ENCODE results near the gene PGA5.
"Not testable (repeated sequence)": the region's sequence is repeated elsewhere in the genome, so short reads cannot be mapped to it uniquely, and the experiment has no call there.

Gene PGA5

GRCh38 chr11:61240875-61241274 is at the start of gene PGA5:
PGA5 (plus strand) TSS chr11:61241175; CDS start chr11:61241227, 52 bp downstream.
- DNase-seq (ENCODE audit: low read depth in 3 of 3) = not testable (repeated sequence)

- no peak for DNase-seq (ENCODE audit: low read depth in 3 of 3)
These were observed 47.4 kb upstream of the PGA5 start for GRCh38 chr11:61193596-61193995.

GRCh38 chr11:61194169-61194671 is 46.8 kb upstream of the PGA5 start:
- no peak for DNase-seq (ENCODE audit: low read depth in 3 of 3)

GRCh38 chr11:61194981-61195695 is 45.8 kb upstream of the PGA5 start:
- DNase-seq (ENCODE audit: low read depth in 3 of 3) = no peak

- DNase-seq (ENCODE audit: low read depth in 3 of 3) = no peak
These were observed 45.3 kb upstream of the PGA5 start for GRCh38 chr11:61195719-61196118.

- DNase-seq (ENCODE audit: low read depth in 3 of 3) = no peak
These were observed 42.6 kb upstream of the PGA5 start for GRCh38 chr11:61198361-61198760.

- DNase-seq (ENCODE audit: low read depth in 3 of 3) = no peak
These were observed 41.9 kb upstream of the PGA5 start for GRCh38 chr11:61198948-61199523.

GRCh38 chr11:61201476-61201875 is 39.5 kb upstream of the PGA5 start:
- DNase-seq (ENCODE audit: low read depth in 3 of 3) = no peak

- DNase-seq (ENCODE audit: low read depth in 3 of 3) = not testable (repeated sequence)
These were observed 37.8 kb upstream of the PGA5 start, which contains the start of gene PGA3 for GRCh38 chr11:61202950-61203746. PGA3 (plus strand) TSS chr11:61203515; CDS start chr11:61203565, 50 bp downstream.

- DNase-seq (ENCODE audit: low read depth in 3 of 3) = not testable (repeated sequence)
These were observed 37.1 kb upstream of the PGA5 start for GRCh38 chr11:61203873-61204272.

- not testable (repeated sequence) for DNase-seq (ENCODE audit: low read depth in 3 of 3)
These were observed 36.4 kb upstream of the PGA5 start for GRCh38 chr11:61204502-61205059.

GRCh38 chr11:61207636-61208310 is 33.2 kb upstream of the PGA5 start:
- DNase-seq (ENCODE audit: low read depth in 3 of 3) = not testable (repeated sequence)

GRCh38 chr11:61210629-61211028 is 30.3 kb upstream of the PGA5 start:
- DNase-seq (ENCODE audit: low read depth in 3 of 3) = not testable (repeated sequence)

GRCh38 chr11:61211327-61211952 is 29.5 kb upstream of the PGA5 start:
- not testable (repeated sequence) for DNase-seq (ENCODE audit: low read depth in 3 of 3)

GRCh38 chr11:61212202-61212601 is 28.8 kb upstream of the PGA5 start:
- not testable (repeated sequence) for DNase-seq (ENCODE audit: low read depth in 3 of 3)

GRCh38 chr11:61213711-61214324 is 27.2 kb upstream of the PGA5 start:
- not testable (repeated sequence) for DNase-seq (ENCODE audit: low read depth in 3 of 3)

GRCh38 chr11:61218306-61218705 is 22.7 kb upstream of the PGA5 start:
- not testable (repeated sequence) for DNase-seq (ENCODE audit: low read depth in 3 of 3)

GRCh38 chr11:61219016-61219415 is 22.0 kb upstream of the PGA5 start:
- DNase-seq (ENCODE audit: low read depth in 3 of 3) = not testable (repeated sequence)

- DNase-seq (ENCODE audit: low read depth in 3 of 3) = not testable (repeated sequence)
These were observed 18.9 kb upstream of the PGA5 start, which contains the start of gene PGA4 for GRCh38 chr11:61222047-61222446. PGA4 (plus strand) TSS chr11:61222347; CDS start chr11:61222401, 54 bp downstream.

- not testable (repeated sequence) for DNase-seq (ENCODE audit: low read depth in 3 of 3)
These were observed 18.3 kb upstream of the PGA5 start for GRCh38 chr11:61222692-61223091.
